Measurements from ENCODE around the gene NCSTN. TPM values are rescaled to one million over a fixed set of nuclear protein-coding genes. Genes with fewer than 3 reads are reported as not detected.
"Not testable (repeated sequence)": the region's sequence is repeated elsewhere in the genome, so short reads cannot be mapped to it uniquely, and the experiment has no call there.

NCSTN gene
- total RNA-seq, 2 experiments from 2014 or later = 52.7 to 59.7 TPM

- POLR2A ChIA-PET = no interaction called here
- ATAC-seq = no peak
- H3K9me3 Mint-ChIP-seq (ENCODE audit: insufficient read depth) = no peaks in the 10 kb centered on the region
- no peak overlapping the region for H3K4me3 Mint-ChIP-seq
- peaks cover 8% of the 10 kb centered on the region for H3K27me3 Mint-ChIP-seq (ENCODE audit: low read depth)
- CTCF ChIA-PET = interaction anchor here (1.0 to 4.7 kb wide), 5 partner anchors 21 to 289 kb away, joined by 4 to 43 read pairs (median 5); no protein-coding TSS in a partner anchor
- peaks cover 13% of the 10 kb centered on the region for H3K4me1 Mint-ChIP-seq (ENCODE audit: low read depth)
- H3K36me3 Mint-ChIP-seq (ENCODE audit: low read depth) = no peaks in the 10 kb centered on the region
- no peak overlapping the region for H3K27ac Mint-ChIP-seq
- DNase-seq = no peak
These were observed 31.3 kb downstream of the NCSTN start for GRCh38 chr1:160374306-160375110.

GRCh38 chr1:160375788-160376524, 32.8 kb downstream of the NCSTN start:
- no peak for DNase-seq
- peak; percentile 70 for ATAC-seq
- Mint-ChIP-seq H3K27me3 (ENCODE audit: low read depth) (peaks cover 8% of the 10 kb centered on the region), H3K4me3 (no peak overlapping the region), H3K9me3 (ENCODE audit: insufficient read depth) (no peaks in the 10 kb centered on the region), H3K4me1 (ENCODE audit: low read depth) (peaks cover 13% of the 10 kb centered on the region), H3K27ac (peak overlapping the region; percentile 33), H3K36me3 (ENCODE audit: low read depth) (no peaks in the 10 kb centered on the region)
- POLR2A ChIA-PET = interaction anchor here (0.8 to 0.9 kb wide), 2 partner anchors 21 to 31 kb away, joined by 3 read pairs; no protein-coding TSS in a partner anchor
- CTCF ChIA-PET = interaction anchor here (0.7 to 5.5 kb wide), 42 partner anchors 9 to 330 kb away, joined by 3 to 78 read pairs (median 4); partner anchors contain the start of genes DCAF8 and NHLH1

GRCh38 chr1:160376525-160377131, 33.4 kb downstream of the NCSTN start:
- POLR2A ChIA-PET = interaction anchor here (0.9 kb wide), 1 partner anchor 21 kb away, joined by 3 read pairs; no protein-coding TSS in a partner anchor

GRCh38 chr1:160377585-160378206, 34.5 kb downstream of the NCSTN start:
- POLR2A ChIA-PET = no interaction called here

More at GRCh38 chr1:160376525-160377131, 33.4 kb downstream of the NCSTN start:
- CTCF ChIA-PET = interaction anchor here (0.7 to 5.5 kb wide), 49 partner anchors 9 to 331 kb away, joined by 3 to 78 read pairs (median 4); partner anchors contain the start of genes DCAF8 and NHLH1
- ATAC-seq (peak; percentile 73), DNase-seq (peak; percentile 55)
- Mint-ChIP-seq H3K4me3 (no peak overlapping the region), H3K27me3 (ENCODE audit: low read depth) (peaks cover 8% of the 10 kb centered on the region), H3K36me3 (ENCODE audit: low read depth) (no peaks in the 10 kb centered on the region), H3K27ac (no peak overlapping the region), H3K4me1 (ENCODE audit: low read depth) (peaks cover 13% of the 10 kb centered on the region), H3K9me3 (ENCODE audit: insufficient read depth) (no peaks in the 10 kb centered on the region)

GRCh38 chr1:160384812-160385211, 41.6 kb downstream of the NCSTN start:
- H3K4me3 Mint-ChIP-seq; H3K4me1 Mint-ChIP-seq (ENCODE audit: low read depth); ATAC-seq; H3K27ac Mint-ChIP-seq; DNase-seq; CTCF ChIA-PET; POLR2A ChIA-PET; H3K9me3 Mint-ChIP-seq (ENCODE audit: insufficient read depth); H3K36me3 Mint-ChIP-seq (ENCODE audit: low read depth): not testable (repeated sequence)
- H3K27me3 Mint-ChIP-seq (ENCODE audit: low read depth) = peaks cover 30% of the 10 kb centered on the region

More at GRCh38 chr1:160377585-160378206, 34.5 kb downstream of the NCSTN start:
- peaks cover 13% of the 10 kb centered on the region for H3K4me1 Mint-ChIP-seq (ENCODE audit: low read depth)
- H3K4me3 Mint-ChIP-seq = no peak overlapping the region
- H3K36me3 Mint-ChIP-seq (ENCODE audit: low read depth) = no peaks in the 10 kb centered on the region
- no peaks in the 10 kb centered on the region for H3K9me3 Mint-ChIP-seq (ENCODE audit: insufficient read depth)
- no peak overlapping the region for H3K27ac Mint-ChIP-seq
- CTCF ChIA-PET = interaction anchor here (1.0 to 5.5 kb wide), 20 partner anchors 10 to 291 kb away, joined by 3 to 78 read pairs (median 7); partner anchors contain the start of gene NHLH1
- no peak for DNase-seq
- no peak for ATAC-seq
- peaks cover 8% of the 10 kb centered on the region for H3K27me3 Mint-ChIP-seq (ENCODE audit: low read depth)

GRCh38 chr1:160388406-160388805, 45.2 kb downstream of the NCSTN start:
- H3K36me3 Mint-ChIP-seq (ENCODE audit: low read depth); DNase-seq; H3K4me3 Mint-ChIP-seq; H3K27ac Mint-ChIP-seq; POLR2A ChIA-PET; ATAC-seq; H3K9me3 Mint-ChIP-seq (ENCODE audit: insufficient read depth); H3K4me1 Mint-ChIP-seq (ENCODE audit: low read depth): not testable (repeated sequence)
- peaks cover 33% of the 10 kb centered on the region for H3K27me3 Mint-ChIP-seq (ENCODE audit: low read depth)
- CTCF ChIA-PET = interaction anchor here (1.1 to 2.6 kb wide), 2 partner anchors 11 to 219 kb away, joined by 3 to 11 read pairs; no protein-coding TSS in a partner anchor

GRCh38 chr1:160394673-160395072, 51.5 kb downstream of the NCSTN start:
- ChIA-PET CTCF (no interaction called here), POLR2A (no interaction called here)
- H3K9me3 Mint-ChIP-seq (ENCODE audit: insufficient read depth) = no peaks in the 10 kb centered on the region
- ATAC-seq = no peak
- H3K27ac Mint-ChIP-seq = no peak overlapping the region
- H3K4me3 Mint-ChIP-seq = no peak overlapping the region
- no peak for DNase-seq
- H3K27me3 Mint-ChIP-seq (ENCODE audit: low read depth) = peaks cover 36% of the 10 kb centered on the region
- no peaks in the 10 kb centered on the region for H3K36me3 Mint-ChIP-seq (ENCODE audit: low read depth)
- no peaks in the 10 kb centered on the region for H3K4me1 Mint-ChIP-seq (ENCODE audit: low read depth)

- Mint-ChIP-seq H3K4me1 (ENCODE audit: low read depth) (no peaks in the 10 kb centered on the region), H3K9me3 (ENCODE audit: insufficient read depth) (no peaks in the 10 kb centered on the region), H3K4me3 (no peak overlapping the region), H3K27ac (no peak overlapping the region), H3K36me3 (ENCODE audit: low read depth) (no peaks in the 10 kb centered on the region), H3K27me3 (ENCODE audit: low read depth) (peaks cover 52% of the 10 kb centered on the region)
- DNase-seq (no peak), ATAC-seq (no peak)
- CTCF ChIA-PET = interaction anchor here (0.6 to 1.7 kb wide), 6 partner anchors 19 to 278 kb away, joined by 3 to 5 read pairs (median 4); no protein-coding TSS in a partner anchor
- POLR2A ChIA-PET = no interaction called here
These were observed 54.5 kb downstream of the NCSTN start for GRCh38 chr1:160397651-160398050.

GRCh38 chr1:160398823-160399222, 55.6 kb downstream of the NCSTN start:
- ChIA-PET CTCF (interaction anchor here (1.3 kb wide), 1 partner anchor 18 kb away, joined by 4 read pairs; no protein-coding TSS in a partner anchor), POLR2A (no interaction called here)
- H3K27me3 Mint-ChIP-seq (ENCODE audit: low read depth) = peaks cover 60% of the 10 kb centered on the region
- H3K4me1 Mint-ChIP-seq (ENCODE audit: low read depth) = no peaks in the 10 kb centered on the region
- no peaks in the 10 kb centered on the region for H3K9me3 Mint-ChIP-seq (ENCODE audit: insufficient read depth)
- H3K36me3 Mint-ChIP-seq (ENCODE audit: low read depth) = no peaks in the 10 kb centered on the region
- no peak overlapping the region for H3K4me3 Mint-ChIP-seq
- ATAC-seq (no peak), DNase-seq (no peak)
- no peak overlapping the region for H3K27ac Mint-ChIP-seq

GRCh38 chr1:160399544-160400222, 56.5 kb downstream of the NCSTN start:
- no peaks in the 10 kb centered on the region for H3K36me3 Mint-ChIP-seq (ENCODE audit: low read depth)
- POLR2A ChIA-PET = no interaction called here
- ATAC-seq = no peak
- no peaks in the 10 kb centered on the region for H3K4me1 Mint-ChIP-seq (ENCODE audit: low read depth)
- H3K27me3 Mint-ChIP-seq (ENCODE audit: low read depth) = peaks cover 56% of the 10 kb centered on the region
- H3K4me3 Mint-ChIP-seq = no peak overlapping the region
- H3K27ac Mint-ChIP-seq = no peak overlapping the region
- no peaks in the 10 kb centered on the region for H3K9me3 Mint-ChIP-seq (ENCODE audit: insufficient read depth)
- no peak for DNase-seq
- CTCF ChIA-PET = no interaction called here

- ChIA-PET POLR2A (no interaction called here), CTCF (no interaction called here)
- no peaks in the 10 kb centered on the region for H3K36me3 Mint-ChIP-seq (ENCODE audit: low read depth)
- H3K4me1 Mint-ChIP-seq (ENCODE audit: low read depth) = no peaks in the 10 kb centered on the region
- peak; percentile 48 for DNase-seq
- H3K4me3 Mint-ChIP-seq = peak within 1 kb of the TSS; percentile 17
- H3K9me3 Mint-ChIP-seq (ENCODE audit: insufficient read depth) = no peaks in the 10 kb centered on the region
- no peak for ATAC-seq
- H3K27ac Mint-ChIP-seq = no peak within 1 kb of the TSS
- H3K27me3 Mint-ChIP-seq (ENCODE audit: low read depth) = peaks cover 54% of the 10 kb centered on the region
These were observed 57.1 kb downstream of the NCSTN start, which contains the start of gene VANGL2 for GRCh38 chr1:160400223-160400645. VANGL2 (plus strand) TSS chr1:160400564; CDS start chr1:160415838, 15,274 bp downstream.
